ENCODE results near the gene LIMK2. TPM values are rescaled to one million over a fixed set of nuclear protein-coding genes. Genes with fewer than 3 reads are reported as not detected.
A peak's percentile ranks its signal among the peaks of the same experiment; 100 is the strongest.
"Not testable (repeated sequence)": the region's sequence is repeated elsewhere in the genome, so short reads cannot be mapped to it uniquely, and the experiment has no call there.

The LIMK2 gene
- total RNA-seq, 1 experiment from 2014 or later, result 58.0 TPM

- DNase-seq (ENCODE audit: low spot score), result no peak
- in situ Hi-C loops (cut with HindIII; ENCODE audit: low sequenced_read_pairs), result no loop called here
Measured at GRCh38 chr22:31308181-31308580, 96.1 kb downstream of the LIMK2 start.

DNA sequence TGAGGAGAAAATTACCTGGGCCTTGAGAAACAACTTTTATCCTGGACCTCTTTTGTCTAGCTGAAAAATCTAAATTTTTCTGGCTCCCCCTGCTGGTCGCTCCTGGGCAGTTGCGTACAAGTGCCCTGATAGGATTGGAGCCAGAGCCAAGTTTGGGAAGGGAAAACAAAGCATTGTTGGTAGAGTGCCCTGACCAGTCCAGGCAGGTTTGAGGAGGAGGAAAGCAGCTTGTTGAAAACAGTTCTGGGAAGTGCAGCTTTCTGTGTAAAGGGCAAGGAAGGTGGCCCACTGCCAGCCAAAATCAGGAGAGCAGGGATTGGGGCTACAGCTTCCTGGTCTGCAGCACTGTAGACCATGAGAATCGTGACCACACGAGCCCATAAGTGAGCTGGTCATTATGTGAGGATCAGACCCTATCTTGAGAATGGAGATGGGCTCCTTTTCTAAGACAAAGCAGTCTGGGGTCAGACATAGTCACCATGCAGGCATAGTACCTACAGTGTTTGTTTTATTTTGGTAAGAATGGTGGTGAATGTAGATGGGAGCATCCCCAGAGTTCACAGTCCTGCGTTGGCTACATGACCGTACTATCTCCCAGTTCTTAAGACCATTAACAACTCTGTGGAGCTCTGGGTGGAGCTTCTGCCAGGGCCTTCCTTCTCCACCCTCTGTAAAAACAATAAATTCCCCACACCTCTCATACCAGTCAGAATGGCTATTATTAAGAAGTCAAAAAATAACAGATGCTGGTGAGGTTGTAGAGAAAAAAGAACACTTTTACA lies 101.5 kb downstream of the LIMK2 start:
- peak; percentile 85 for DNase-seq (ENCODE audit: low spot score)
- in situ Hi-C loops (cut with HindIII; ENCODE audit: low sequenced_read_pairs), result no loop called here

DNA sequence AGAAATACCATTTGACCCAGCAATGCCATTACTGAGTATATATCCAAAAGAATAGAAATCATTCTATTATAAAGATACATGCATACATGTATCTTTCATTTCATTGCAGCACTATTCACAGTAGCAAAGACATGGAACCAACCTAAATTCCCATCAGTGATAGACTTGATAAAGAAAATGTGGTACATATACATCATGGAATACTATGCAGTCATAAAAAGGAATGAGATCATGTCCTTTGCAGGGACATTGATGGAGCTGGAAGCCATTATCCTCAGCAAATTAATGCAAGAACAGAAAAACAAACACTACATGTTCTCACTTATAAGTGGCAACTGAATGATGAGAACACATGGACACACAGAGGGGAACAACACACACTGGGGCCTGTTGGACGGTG lies 102.1 kb downstream of the LIMK2 start:
- DNase-seq (ENCODE audit: low spot score); in situ Hi-C loops (cut with HindIII; ENCODE audit: low sequenced_read_pairs): not testable (repeated sequence)

DNA sequence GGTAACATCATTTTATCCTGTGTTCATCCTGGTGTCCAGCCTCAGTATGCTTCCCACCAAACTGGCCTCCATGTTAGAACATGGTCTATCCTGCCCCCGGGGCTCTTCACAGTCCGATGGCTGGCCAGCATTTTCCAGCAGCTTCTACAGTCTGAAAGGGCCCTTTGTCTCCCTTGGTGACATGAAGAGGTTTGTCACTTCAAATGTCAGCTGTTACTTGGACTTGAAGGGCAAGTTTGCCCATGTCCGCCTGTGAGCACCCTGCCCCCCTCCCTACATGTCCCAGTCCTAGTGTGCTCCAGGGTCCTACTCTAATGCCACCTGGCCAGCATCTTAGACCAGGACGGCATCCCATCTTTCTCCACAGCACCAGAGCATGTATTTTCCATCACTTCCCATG lies 109.3 kb downstream of the LIMK2 start:
- in situ Hi-C loops (cut with HindIII; ENCODE audit: low sequenced_read_pairs), result no loop called here
- no peak for DNase-seq (ENCODE audit: low spot score)

DNA sequence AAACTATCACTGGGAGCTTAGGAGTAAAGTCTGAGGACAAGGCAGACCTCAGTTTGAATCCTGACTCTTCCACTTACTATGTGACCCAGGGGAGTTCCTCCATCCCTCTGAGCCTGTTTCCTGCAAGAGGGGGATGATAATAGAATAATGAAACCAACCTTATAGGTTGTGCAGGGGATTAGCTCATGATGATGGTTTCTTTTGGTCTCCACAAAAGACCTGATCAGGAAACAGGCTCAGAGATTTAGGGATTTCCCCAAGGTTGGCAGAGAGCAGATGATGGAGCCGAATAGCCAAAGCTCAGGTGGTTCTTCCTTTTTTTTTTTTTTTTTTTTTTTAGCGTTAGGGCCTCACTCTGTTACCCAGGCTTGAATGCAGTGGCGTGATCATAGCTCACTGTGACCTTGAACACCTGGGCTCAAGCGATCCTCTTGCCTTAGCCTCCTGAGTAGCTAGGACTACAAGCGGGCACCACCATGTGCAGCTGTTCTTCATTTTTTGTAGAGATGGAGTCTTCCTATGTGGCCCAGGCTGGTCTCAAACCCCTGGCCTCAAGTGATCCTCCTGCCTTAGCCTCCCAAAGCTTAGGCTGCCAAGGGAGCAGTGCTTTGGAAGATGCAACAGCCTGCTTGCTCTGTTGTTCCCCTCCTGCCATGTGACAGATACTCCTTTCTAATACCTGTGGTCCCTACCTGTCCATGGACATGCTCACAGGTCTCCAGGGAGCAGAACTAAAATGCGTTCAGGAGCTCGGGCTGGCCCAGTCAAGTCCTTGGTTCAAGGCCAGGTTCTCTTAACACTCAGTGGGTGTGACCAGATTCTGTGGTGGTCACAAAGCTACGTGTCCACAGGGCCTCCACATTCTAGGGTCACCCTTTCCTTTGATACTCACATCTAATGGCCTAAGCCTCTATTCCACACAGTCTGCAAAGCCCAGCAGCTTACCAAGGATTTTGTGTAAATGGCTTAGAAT lies 111.8 kb downstream of the LIMK2 start:
- DNase-seq (ENCODE audit: low spot score), result no peak
- in situ Hi-C loops (cut with HindIII; ENCODE audit: low sequenced_read_pairs), result no loop called here

DNA sequence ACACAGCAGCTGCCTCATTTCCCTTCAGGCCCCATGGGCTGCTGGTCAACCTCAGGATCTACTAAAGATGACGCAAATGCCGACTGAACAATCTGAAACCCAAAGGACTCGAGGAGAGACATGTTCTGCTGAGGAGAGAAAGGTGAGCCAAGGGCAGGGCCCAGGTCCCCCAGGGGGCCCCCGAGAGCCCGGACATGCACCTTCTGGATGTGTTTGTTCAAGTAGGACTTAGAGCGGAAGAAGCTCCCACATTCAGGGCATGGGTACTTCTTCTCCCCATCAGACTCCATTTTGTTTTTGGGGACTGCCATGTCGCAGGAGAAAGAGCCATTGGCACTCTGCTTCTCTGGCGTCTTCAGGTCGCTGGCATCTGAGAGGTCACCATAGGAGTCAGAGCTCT lies 114.8 kb downstream of the LIMK2 start:
- no peak for DNase-seq (ENCODE audit: low spot score)

GRCh38 chr22:31327806-31328543 lies 115.9 kb downstream of the LIMK2 start:
- in situ Hi-C loops (cut with HindIII; ENCODE audit: low sequenced_read_pairs), result no loop called here
- DNase-seq (ENCODE audit: low spot score), result no peak

More for the DNA sequence above, 114.8 kb downstream of the LIMK2 start:
- in situ Hi-C loops (cut with HindIII; ENCODE audit: low sequenced_read_pairs), result no loop called here

- no peak for DNase-seq (ENCODE audit: low spot score)
- in situ Hi-C loops (cut with HindIII; ENCODE audit: low sequenced_read_pairs), result no loop called here
Measured at GRCh38 chr22:31328544-31328960, 116.5 kb downstream of the LIMK2 start.

DNA sequence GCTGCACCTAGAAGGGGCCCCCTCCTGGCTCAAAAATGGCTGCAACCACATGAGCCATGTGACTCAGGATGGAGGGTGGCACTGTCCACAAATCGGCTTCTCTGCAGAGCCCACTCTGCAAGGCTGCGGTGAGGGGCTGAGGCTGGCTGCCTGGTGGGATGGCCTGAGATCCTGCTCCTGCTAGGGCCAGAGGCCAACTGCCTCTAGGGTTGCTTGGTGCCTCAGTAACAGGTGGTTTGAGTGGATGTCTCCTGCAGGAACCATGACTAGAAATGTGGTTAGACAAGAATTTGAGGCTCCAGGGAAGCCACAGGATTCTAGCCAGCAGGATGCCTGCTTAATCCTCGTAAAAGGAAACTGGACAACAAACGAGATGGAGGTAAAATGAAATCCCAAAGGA lies 116.9 kb downstream of the LIMK2 start:
- in situ Hi-C loops (cut with HindIII; ENCODE audit: low sequenced_read_pairs), result no loop called here
- DNase-seq (ENCODE audit: low spot score), result no peak

Other genes with a start within 250 kb of the LIMK2 start
- gene MORC2, start 243.5 kb upstream of the LIMK2 start, total RNA-seq (2014; rRNA removed; shearing (Covaris generic)), result 17.5 and 28.8 TPM in 2 replicates
- gene TUG1, start 243.0 kb upstream of the LIMK2 start, total RNA-seq (2014; rRNA removed; shearing (Covaris generic)), result 34.4 and 41.8 TPM in 2 replicates
- gene SMTN, start 131.0 kb upstream of the LIMK2 start, total RNA-seq (2014; rRNA removed; shearing (Covaris generic)), result 27.9 and 38.9 TPM in 2 replicates
- 55.1 and 115 TPM in 2 replicates for gene SELENOM, start 104.7 kb upstream of the LIMK2 start, total RNA-seq (2014; rRNA removed; shearing (Covaris generic))
- gene INPP5J, start 89.3 kb upstream of the LIMK2 start, total RNA-seq (2014; rRNA removed; shearing (Covaris generic)), result 0.74 and 3.0 TPM in 2 replicates
- 4.4 and 4.9 TPM in 2 replicates for gene PLA2G3, start 71.8 kb upstream of the LIMK2 start, total RNA-seq (2014; rRNA removed; shearing (Covaris generic))
- 45.7 and 54.8 TPM in 2 replicates for gene RNF185, start 52.1 kb upstream of the LIMK2 start, total RNA-seq (2014; rRNA removed; shearing (Covaris generic))
- 9.3 and 12.5 TPM in 2 replicates for gene PIK3IP1, start 80.2 kb downstream of the LIMK2 start, total RNA-seq (2014; rRNA removed; shearing (Covaris generic))
- 30.2 and 30.8 TPM in 2 replicates for gene PATZ1, start 134.0 kb downstream of the LIMK2 start, total RNA-seq (2014; rRNA removed; shearing (Covaris generic))
- gene DRG1, start 187.3 kb downstream of the LIMK2 start, total RNA-seq (2014; rRNA removed; shearing (Covaris generic)), result 31.8 and 69.1 TPM in 2 replicates